AG04450 (cell line): ENCODE measurements around the gene HEPHL1. TPM values are rescaled to one million over a fixed set of nuclear protein-coding genes. Genes with fewer than 3 reads are reported as not detected.

Experiments
- CTCF ChIA-PET: fragments of 300-600, 350-600 bp; formaldehyde crosslinking; extraction: SDS; loops from one replicate; lab custom pipeline; 2022; ENCODE audit warnings: antibody characterized with exemption, inconsistent platforms; lab: Charles Lee
- POLR2A ChIA-PET: fragments of 350-600 bp; formaldehyde crosslinking; extraction: SDS; loops from one replicate; lab custom pipeline; 2021; ENCODE audit warnings: antibody characterized with exemption, inconsistent platforms; lab: Yijun Ruan, JAX
- DNase-seq: peaks from one replicate; pipeline ENCODE4 v3.0.0-alpha.2; 2011; ENCODE audit warnings: low read depth, low spot score
- H3K27ac ChIP-seq: one replicate; pipeline ENCODE4 v1.5.1; 2012; ENCODE audit warnings: low read depth, low read length, control low read depth
- H3K27me3 ChIP-seq: one replicate; pipeline ENCODE4 v1.6.0; 2012; ENCODE audit warnings: low read length; ENCODE audit not compliant: control insufficient read depth, insufficient read depth
- H3K4me3 ChIP-seq: 2 replicates; pipeline ENCODE4 v1.5.1; 2011; ENCODE audit warnings: mild to moderate bottlenecking, low read depth, low read length, control low read depth
- H3K9me3 ChIP-seq: 2 replicates; pipeline ENCODE4 v1.5.1; 2012; ENCODE audit warnings: low read length; ENCODE audit not compliant: control insufficient read depth, insufficient read depth
- polyA plus RNA-seq: library from polyadenylated mRNA; depleted of rRNA; stranded (reverse); fragments of >200 nt; gene quantifications from 2 replicates; pipeline ENCODE4 v1.2.3, GENCODE V29; 2011
- TF ChIP-seq, protein P1 (sequence below): IDR thresholded peaks from 2 replicates; pipeline ENCODE4 v1.5.1; 2011; ENCODE audit warnings: low read depth, low read length, control low read depth, inconsistent platforms

HEPHL1 gene
- polyA plus RNA-seq, 1 experiment: 0.02 TPM

DNA sequence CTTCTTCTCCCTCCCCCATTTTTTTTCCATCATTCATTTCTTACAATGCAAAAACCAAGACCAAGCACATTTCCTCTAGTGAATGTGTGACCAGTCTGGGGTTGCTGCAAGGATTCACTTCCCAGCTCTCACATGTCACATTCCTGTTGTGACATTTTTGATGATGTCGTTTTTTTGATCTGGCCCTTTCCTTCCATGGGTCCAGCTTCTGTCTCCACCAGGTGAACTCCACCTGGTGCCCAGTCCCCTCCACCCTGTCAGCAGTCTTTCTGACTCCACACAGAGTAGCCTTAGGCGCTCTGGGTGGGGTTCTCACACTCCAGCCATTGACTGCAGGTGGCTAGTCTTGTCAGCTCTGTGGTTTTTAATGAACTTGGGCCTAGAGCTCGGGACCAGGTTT, 123.1 kb downstream of the HEPHL1 start:
- Histone ChIP-seq H3K27ac (no peak overlapping the region), H3K27me3 (no peaks in the 10 kb centered on the region), H3K9me3 (no peaks in the 10 kb centered on the region), H3K4me3 (no peak overlapping the region)
- TF ChIP-seq, protein P1, sequence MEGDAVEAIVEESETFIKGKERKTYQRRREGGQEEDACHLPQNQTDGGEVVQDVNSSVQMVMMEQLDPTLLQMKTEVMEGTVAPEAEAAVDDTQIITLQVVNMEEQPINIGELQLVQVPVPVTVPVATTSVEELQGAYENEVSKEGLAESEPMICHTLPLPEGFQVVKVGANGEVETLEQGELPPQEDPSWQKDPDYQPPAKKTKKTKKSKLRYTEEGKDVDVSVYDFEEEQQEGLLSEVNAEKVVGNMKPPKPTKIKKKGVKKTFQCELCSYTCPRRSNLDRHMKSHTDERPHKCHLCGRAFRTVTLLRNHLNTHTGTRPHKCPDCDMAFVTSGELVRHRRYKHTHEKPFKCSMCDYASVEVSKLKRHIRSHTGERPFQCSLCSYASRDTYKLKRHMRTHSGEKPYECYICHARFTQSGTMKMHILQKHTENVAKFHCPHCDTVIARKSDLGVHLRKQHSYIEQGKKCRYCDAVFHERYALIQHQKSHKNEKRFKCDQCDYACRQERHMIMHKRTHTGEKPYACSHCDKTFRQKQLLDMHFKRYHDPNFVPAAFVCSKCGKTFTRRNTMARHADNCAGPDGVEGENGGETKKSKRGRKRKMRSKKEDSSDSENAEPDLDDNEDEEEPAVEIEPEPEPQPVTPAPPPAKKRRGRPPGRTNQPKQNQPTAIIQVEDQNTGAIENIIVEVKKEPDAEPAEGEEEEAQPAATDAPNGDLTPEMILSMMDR: no peak
- CTCF ChIA-PET: interaction anchor here (0.9 to 1.2 kb wide), 3 partner anchors 28 to 249 kb away, joined by 3 read pairs; no protein-coding TSS in a partner anchor
- no peak for DNase-seq
- POLR2A ChIA-PET: no interaction called here

DNA sequence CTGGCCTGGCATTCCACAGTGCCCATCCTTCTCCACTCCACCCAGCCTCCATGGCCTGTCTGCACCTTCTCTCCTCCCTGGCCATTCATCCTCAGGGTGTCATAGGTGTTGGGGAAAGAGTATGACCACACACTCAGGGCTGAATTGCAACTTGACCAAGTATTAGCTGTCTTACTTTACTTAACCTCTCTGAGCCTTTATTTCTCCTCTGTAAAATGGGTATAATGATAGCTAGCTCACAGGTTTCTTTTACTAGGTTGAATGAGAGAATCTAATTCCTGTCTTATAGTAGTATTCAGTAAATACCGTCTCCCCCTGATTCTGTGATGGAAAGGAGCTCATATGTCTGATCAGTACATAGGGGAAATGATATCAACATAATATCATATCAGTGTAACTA, 123.5 kb downstream of the HEPHL1 start:
- POLR2A ChIA-PET: no interaction called here
- CTCF ChIA-PET: interaction anchor here (0.7 to 1.2 kb wide), 4 partner anchors 28 to 249 kb away, joined by 3 to 4 read pairs (median 3); no protein-coding TSS in a partner anchor
- H3K27me3 ChIP-seq: no peaks in the 10 kb centered on the region

DNA sequence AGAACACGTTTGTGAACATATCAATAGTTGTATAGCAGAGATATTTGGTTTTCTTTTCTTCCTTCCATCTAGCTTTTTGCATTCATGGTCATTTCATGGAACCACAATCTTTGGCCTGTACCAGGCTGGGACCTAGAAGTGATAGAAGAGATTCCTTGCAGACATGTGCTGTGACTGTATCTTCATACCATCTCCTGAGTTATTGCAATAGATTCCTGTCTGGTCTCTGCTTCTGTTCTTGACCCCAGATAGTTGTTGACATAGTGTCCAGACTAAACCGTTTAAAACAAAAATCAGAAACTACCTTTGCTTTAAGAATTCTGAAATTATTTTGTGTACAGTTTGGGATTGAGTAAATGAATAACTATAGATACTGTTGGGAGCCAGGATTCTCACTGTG, 124.3 kb downstream of the HEPHL1 start:
- Histone ChIP-seq H3K27me3 (no peaks in the 10 kb centered on the region), H3K4me3 (no peak overlapping the region), H3K27ac (no peak overlapping the region), H3K9me3 (no peaks in the 10 kb centered on the region)
- ChIA-PET POLR2A (no interaction called here), CTCF (interaction anchor here (0.7 to 1.2 kb wide), 4 partner anchors 27 to 250 kb away, joined by 3 to 4 read pairs (median 4); no protein-coding TSS in a partner anchor)
- TF ChIP-seq, protein P1: no peak
- DNase-seq: no peak

More for the DNA sequence above, 123.5 kb downstream of the HEPHL1 start:
- Histone ChIP-seq H3K27ac (no peak overlapping the region), H3K9me3 (no peaks in the 10 kb centered on the region), H3K4me3 (no peak overlapping the region)
- TF ChIP-seq, protein P1: no peak
- DNase-seq: no peak

DNA sequence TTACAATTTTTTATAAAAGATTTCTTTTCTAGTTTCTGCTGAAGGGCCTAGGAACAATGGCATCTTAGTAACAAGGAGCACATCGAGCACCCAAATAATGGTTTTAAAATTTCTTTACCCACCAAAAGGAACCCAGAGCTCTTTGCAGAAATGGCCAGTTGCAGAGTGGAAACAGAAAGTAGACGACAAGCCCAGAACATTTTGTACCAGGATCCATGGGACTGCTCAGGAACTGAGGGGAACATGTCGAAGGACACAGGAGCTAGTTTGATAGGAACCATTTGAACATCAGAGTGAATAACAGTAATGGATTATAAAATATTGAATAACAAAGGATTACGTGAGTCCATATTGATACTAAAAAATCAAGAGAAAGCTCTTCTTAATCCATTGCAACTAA, 124.8 kb downstream of the HEPHL1 start:
- POLR2A ChIA-PET: no interaction called here
- CTCF ChIA-PET: interaction anchor here (1.0 kb wide), 1 partner anchor 38 kb away, joined by 4 read pairs; no protein-coding TSS in a partner anchor

DNA sequence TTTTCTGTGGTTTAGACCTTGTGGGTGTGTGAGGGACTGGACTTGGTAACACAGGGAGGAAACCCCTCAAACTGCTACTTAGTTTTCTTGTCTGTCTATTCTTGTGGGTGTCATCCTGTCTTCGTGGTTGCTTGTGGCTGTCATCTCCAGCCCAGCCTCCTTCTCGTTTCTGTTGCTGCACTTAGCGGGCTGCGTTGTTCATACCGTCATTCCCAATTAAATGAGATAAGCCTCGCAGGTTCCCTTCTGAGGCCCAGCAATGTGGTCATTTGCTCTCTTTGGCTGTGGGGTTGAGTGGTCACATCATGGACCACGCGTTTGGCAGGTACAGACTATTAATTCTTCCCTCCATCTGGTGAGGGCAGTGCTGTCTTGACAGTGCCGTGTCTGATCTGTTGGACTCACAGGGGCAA, 126.3 kb downstream of the HEPHL1 start:
- POLR2A ChIA-PET: no interaction called here
- CTCF ChIA-PET: interaction anchor here (1.1 kb wide), 1 partner anchor 24 kb away, joined by 3 read pairs; no protein-coding TSS in a partner anchor
- TF ChIP-seq, protein P1: no peak
- Histone ChIP-seq H3K9me3 (no peaks in the 10 kb centered on the region), H3K27ac (no peak overlapping the region), H3K27me3 (no peaks in the 10 kb centered on the region), H3K4me3 (no peak overlapping the region)
- DNase-seq: no peak

More for the DNA sequence above, 124.8 kb downstream of the HEPHL1 start:
- no peaks in the 10 kb centered on the region for H3K27me3 ChIP-seq
- DNase-seq: no peak
- H3K9me3 ChIP-seq: no peaks in the 10 kb centered on the region
- H3K4me3 ChIP-seq: no peak overlapping the region
- TF ChIP-seq, protein P1: no peak
- no peak overlapping the region for H3K27ac ChIP-seq
